K562 (cell line): ENCODE measurements around the gene INSL3. TPM values are rescaled to one million over a fixed set of nuclear protein-coding genes. Genes with fewer than 3 reads are reported as not detected.
A peak's percentile ranks its signal among the peaks of the same experiment; 100 is the strongest.

Experiments
- BMI1 ChIP-seq: fragments of 150-350 bp; IDR thresholded peaks from 2 replicates; pipeline ENCODE4 v1.6.1; 2014; ENCODE audit warnings: low read length
- BRCA1 ChIP-seq, 2 experiments: fragments of 450-650 bp in 1 of 2; sonication (generic) in 1 of 2; formaldehyde crosslinking in 1 of 2; IDR thresholded peaks; 2 replicates each; pipeline versions ENCODE4 v1.5.0 to v1.6.1; 2017 to 2020; ENCODE audit warnings: mild to moderate bottlenecking in 1 of 2, missing genetic modification reagents in 1 of 2
- FOXP1 ChIP-seq: sonication (generic); formaldehyde crosslinking; IDR thresholded peaks from 2 replicates; pipeline ENCODE4 v1.8.0; 2022; ENCODE audit warnings: mild to moderate bottlenecking, missing genetic modification reagents
- GTF2E2 ChIP-seq: fragments of 200-800 bp; sonication (Bioruptor generic); IDR thresholded peaks from 2 replicates; pipeline ENCODE4 v1.6.1; 2016; ENCODE audit warnings: missing genetic modification characterization, missing compliant biosample characterization
- GTF3C2 ChIP-seq: IDR thresholded peaks from 3 replicates; pipeline ENCODE4 v1.6.1; 2011; ENCODE audit warnings: borderline replicate concordance, mild to moderate bottlenecking, moderate library complexity; ENCODE audit not compliant: insufficient read length; ENCODE audit errors: extremely low read depth
- L3MBTL2 ChIP-seq: fragments of 450-650 bp; IDR thresholded peaks from 2 replicates; pipeline ENCODE4 v1.6.1; 2016; ENCODE audit warnings: mild to moderate bottlenecking, moderate library complexity
- MCM2 ChIP-seq: fragments of 450-650 bp; IDR thresholded peaks from 2 replicates; pipeline ENCODE4 v1.6.1; 2017; ENCODE audit warnings: low read depth, mild to moderate bottlenecking
- MCM3 ChIP-seq: fragments of 450-650 bp; IDR thresholded peaks from 2 replicates; pipeline ENCODE4 v1.6.1; 2016
- OTX1 ChIP-seq: fragments of 450-650 bp; formaldehyde crosslinking; IDR thresholded peaks from 2 replicates; pipeline ENCODE4 v1.4.0; 2022; ENCODE audit warnings: mild to moderate bottlenecking
- RBBP5 ChIP-seq: fragments of 200-600 bp; sonication (generic); IDR thresholded peaks from 2 replicates; pipeline ENCODE4 v1.6.1; 2012; ENCODE audit warnings: borderline replicate concordance, mild to moderate bottlenecking, low read length, control low read depth, inconsistent platforms; ENCODE audit not compliant: insufficient read depth, poor library complexity, severe bottlenecking
- RBM22 ChIP-seq: fragments of 200-400 bp; formaldehyde crosslinking; IDR thresholded peaks from 2 replicates; pipeline ENCODE4 v1.6.1; 2018; ENCODE audit warnings: low read length, low read depth; ENCODE audit not compliant: poor library complexity, severe bottlenecking
- RCOR1 ChIP-seq, 2 experiments: IDR thresholded peaks; 2 replicates each; pipeline ENCODE4 v1.6.1; 2012; ENCODE audit warnings: low read depth in 2 of 2, low read length in 2 of 2, borderline replicate concordance in 1 of 2, improper control_type of control experiment in 1 of 2
- STAT5A ChIP-seq: IDR thresholded peaks from 2 replicates; pipeline ENCODE4 v1.6.1; 2012; ENCODE audit warnings: low read length, inconsistent platforms, borderline replicate concordance
- ZFP1 ChIP-seq: fragments of 450-650 bp; formaldehyde crosslinking; IDR thresholded peaks from 2 replicates; pipeline ENCODE4 v1.4.0; 2020; ENCODE audit warnings: mild to moderate bottlenecking, mixed read lengths
- ZNF639 ChIP-seq, 2 experiments: fragments of 200-800 bp in 1 of 2; sonication (Bioruptor generic) in 1 of 2; sonication (generic) in 1 of 2; formaldehyde crosslinking in 1 of 2; IDR thresholded peaks in 1 of 2; conservative IDR thresholded peaks in 1 of 2; 2 replicates each; pipeline versions ENCODE4 v1.5.0 to v1.6.1; 2016 to 2020; ENCODE audit warnings: missing compliant biosample characterization in 1 of 2, missing genetic modification characterization in 1 of 2, missing genetic modification reagents in 1 of 2
- ZNF668 ChIP-seq: fragments of 250-450 bp; sonication (Bioruptor Pico); IDR thresholded peaks from 2 replicates; pipeline ENCODE4 v1.8.0; 2022; ENCODE audit warnings: mild to moderate bottlenecking, inconsistent platforms
- ZSCAN32 ChIP-seq: fragments of 450-650 bp; formaldehyde crosslinking; IDR thresholded peaks from 2 replicates; pipeline ENCODE4 v1.4.0; 2020; ENCODE audit warnings: mild to moderate bottlenecking, moderate library complexity
- polyA plus RNA-seq, 8 experiments: library from polyadenylated mRNA; depleted of rRNA in 4 of 8; stranded (reverse) in 5 of 8; unstranded in 3 of 8; fragments of >200 nt; fragmentation: Nextera tagmentation in 2 of 8; fragmentation: Illumina TruSeq in 1 of 8; extraction: Ambion mirVana in 2 of 8; extraction: Trizol in 1 of 8; gene quantifications; 2 replicates each; pipeline versions ENCODE4 v1.2.1 to v1.2.3, GENCODE V29; 2011 to 2014; ENCODE audit warnings: inconsistent platforms in 1 of 8, missing spikeins in 1 of 8
- total RNA-seq, 7 experiments: library from RNA; depleted of rRNA in 6 of 7; stranded (reverse); fragments of >200 nt in 6 of 7; fragmentation: Illumina TruSeq in 2 of 7; extraction: Trizol in 2 of 7; gene quantifications; 2 replicates each; pipeline versions ENCODE4 v1.2.1 to v1.2.3, GENCODE V29; 2011 to 2021; ENCODE audit warnings: low replicate concordance in 1 of 7
- TF ChIP-seq, protein P1 (sequence below), 2 experiments: fragments of 450-650 bp in 1 of 2; sonication (generic) in 1 of 2; formaldehyde crosslinking in 1 of 2; IDR thresholded peaks in 1 of 2; conservative IDR thresholded peaks in 1 of 2; 2 replicates each; pipeline versions ENCODE4 v1.6.1 to v1.8.1; 2016 to 2023; ENCODE audit warnings: mild to moderate bottlenecking in 2 of 2, moderate library complexity in 2 of 2, inconsistent platforms in 1 of 2, missing genetic modification reagents in 1 of 2
- TF ChIP-seq, protein P2 (sequence below): fragments of 250-450 bp; sonication (Bioruptor Pico); IDR thresholded peaks from 2 replicates; pipeline ENCODE4 v1.4.0; 2020; ENCODE audit warnings: borderline replicate concordance

The INSL3 gene
- total and polyA plus RNA-seq, 9 of the 15 experiments (the other 6 are each of a cell fraction or from before 2014, with no cell fraction given): not detected

GRCh38 chr19:17860331-17860992 is 39.1 kb upstream of the INSL3 start (continued):
- TF ChIP-seq OTX1: no peak
- no peak for TF ChIP-seq ZSCAN32
- no peak for TF ChIP-seq BRCA1 (IDR thresholded peaks at IDR 0.05)
- no peak for TF ChIP-seq BRCA1 (CRISPR knock-in tag; IDR thresholded peaks at IDR 0.05)
- TF ChIP-seq RCOR1 (IDR thresholded peaks at IDR 0.05; ENCODE audit: borderline replicate concordance in 1 of 2, low read depth in 2 of 2, low read length in 2 of 2): no peak
- no peak for TF ChIP-seq L3MBTL2
- no peak for TF ChIP-seq STAT5A
- TF ChIP-seq, protein P1, sequence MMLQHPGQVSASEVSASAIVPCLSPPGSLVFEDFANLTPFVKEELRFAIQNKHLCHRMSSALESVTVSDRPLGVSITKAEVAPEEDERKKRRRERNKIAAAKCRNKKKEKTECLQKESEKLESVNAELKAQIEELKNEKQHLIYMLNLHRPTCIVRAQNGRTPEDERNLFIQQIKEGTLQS (IDR thresholded peaks at IDR 0.05): no peak
- TF ChIP-seq, protein P1 (CRISPR knock-in tag; conservative IDR thresholded peaks at IDR 0.05): no peak
- no peak for TF ChIP-seq BMI1
- 0 out of 2 replicates have a peak, but pooled peaks have one; percentile 15 for TF ChIP-seq GTF2E2
- no peak for TF ChIP-seq ZFP1 (CRISPR knock-in tag)
- no peak for TF ChIP-seq MCM3
- TF ChIP-seq, protein P2, sequence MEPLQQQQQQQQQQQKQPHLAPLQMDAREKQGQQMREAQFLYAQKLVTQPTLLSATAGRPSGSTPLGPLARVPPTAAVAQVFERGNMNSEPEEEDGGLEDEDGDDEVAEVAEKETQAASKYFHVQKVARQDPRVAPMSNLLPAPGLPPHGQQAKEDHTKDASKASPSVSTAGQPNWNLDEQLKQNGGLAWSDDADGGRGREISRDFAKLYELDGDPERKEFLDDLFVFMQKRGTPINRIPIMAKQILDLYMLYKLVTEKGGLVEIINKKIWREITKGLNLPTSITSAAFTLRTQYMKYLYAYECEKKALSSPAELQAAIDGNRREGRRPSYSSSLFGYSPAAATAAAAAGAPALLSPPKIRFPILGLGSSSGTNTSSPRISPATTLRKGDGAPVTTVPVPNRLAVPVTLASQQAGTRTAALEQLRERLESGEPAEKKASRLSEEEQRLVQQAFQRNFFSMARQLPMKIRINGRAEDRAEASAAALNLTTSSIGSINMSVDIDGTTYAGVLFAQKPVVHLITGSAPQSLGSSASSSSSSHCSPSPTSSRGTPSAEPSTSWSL (CRISPR knock-in tag): no peak
- TF ChIP-seq RBM22: no peak
- no peak for TF ChIP-seq RBBP5
- peak; percentile 42; the same call in 1 of the 2 replicates for TF ChIP-seq FOXP1
- no peak for TF ChIP-seq GTF3C2
- TF ChIP-seq MCM2: no peak
- TF ChIP-seq ZNF668 (CRISPR knock-in tag): no peak
- no peak for TF ChIP-seq ZNF639 (CRISPR knock-in tag; conservative IDR thresholded peaks at IDR 0.05 in 1 of 2, IDR thresholded peaks at IDR 0.05 in 1 of 2)
